ENCODE data around the gene PHAF1.

DNA sequence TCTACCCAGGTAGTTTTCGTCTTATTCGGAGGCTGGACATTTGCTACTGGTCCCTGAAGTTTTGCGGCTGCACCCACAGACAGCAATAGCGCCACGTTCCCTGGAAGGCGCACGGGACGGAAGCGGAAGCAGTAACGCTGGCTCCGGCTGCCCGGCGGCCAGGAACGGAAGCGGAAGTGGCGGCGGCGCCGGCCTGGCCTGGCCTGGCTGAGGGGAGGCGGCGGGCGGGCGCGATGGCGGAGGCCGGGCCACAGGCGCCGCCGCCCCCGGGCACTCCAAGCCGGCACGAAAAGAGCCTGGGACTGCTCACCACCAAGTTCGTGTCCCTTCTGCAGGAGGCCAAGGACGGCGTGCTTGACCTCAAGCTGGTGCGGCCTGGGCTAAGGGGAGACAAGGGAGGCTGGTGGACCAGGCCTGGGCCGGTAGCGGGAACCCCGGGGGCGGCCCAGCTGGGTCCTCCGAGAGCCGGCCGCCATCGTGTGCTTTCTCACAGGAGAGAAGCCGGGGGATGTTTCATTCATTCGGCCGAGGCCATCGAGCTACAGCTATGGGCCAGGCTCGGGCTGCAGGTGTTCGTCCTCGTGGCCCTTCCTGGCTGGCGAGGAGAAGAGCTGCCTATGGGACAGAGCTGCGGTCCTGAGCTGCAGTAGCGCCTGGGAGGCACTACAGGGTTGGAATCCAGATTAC lies 82.4 kb downstream of the PHAF1 start, which contains the start of gene E2F4:
- TF ChIP-seq, protein P1, sequence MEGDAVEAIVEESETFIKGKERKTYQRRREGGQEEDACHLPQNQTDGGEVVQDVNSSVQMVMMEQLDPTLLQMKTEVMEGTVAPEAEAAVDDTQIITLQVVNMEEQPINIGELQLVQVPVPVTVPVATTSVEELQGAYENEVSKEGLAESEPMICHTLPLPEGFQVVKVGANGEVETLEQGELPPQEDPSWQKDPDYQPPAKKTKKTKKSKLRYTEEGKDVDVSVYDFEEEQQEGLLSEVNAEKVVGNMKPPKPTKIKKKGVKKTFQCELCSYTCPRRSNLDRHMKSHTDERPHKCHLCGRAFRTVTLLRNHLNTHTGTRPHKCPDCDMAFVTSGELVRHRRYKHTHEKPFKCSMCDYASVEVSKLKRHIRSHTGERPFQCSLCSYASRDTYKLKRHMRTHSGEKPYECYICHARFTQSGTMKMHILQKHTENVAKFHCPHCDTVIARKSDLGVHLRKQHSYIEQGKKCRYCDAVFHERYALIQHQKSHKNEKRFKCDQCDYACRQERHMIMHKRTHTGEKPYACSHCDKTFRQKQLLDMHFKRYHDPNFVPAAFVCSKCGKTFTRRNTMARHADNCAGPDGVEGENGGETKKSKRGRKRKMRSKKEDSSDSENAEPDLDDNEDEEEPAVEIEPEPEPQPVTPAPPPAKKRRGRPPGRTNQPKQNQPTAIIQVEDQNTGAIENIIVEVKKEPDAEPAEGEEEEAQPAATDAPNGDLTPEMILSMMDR (IDR thresholded peaks at IDR 0.05): no peak
- TF ChIP-seq POLR2AphosphoS5 (IDR thresholded peaks at IDR 0.05; ENCODE audit: low read depth, low read length) (peak; percentile 61; the same call in 1 of the 2 replicates), TCF7L2 (IDR thresholded peaks at IDR 0.05; ENCODE audit: low read depth, low read length) (no peak)
- TF ChIP-seq, protein P2, sequence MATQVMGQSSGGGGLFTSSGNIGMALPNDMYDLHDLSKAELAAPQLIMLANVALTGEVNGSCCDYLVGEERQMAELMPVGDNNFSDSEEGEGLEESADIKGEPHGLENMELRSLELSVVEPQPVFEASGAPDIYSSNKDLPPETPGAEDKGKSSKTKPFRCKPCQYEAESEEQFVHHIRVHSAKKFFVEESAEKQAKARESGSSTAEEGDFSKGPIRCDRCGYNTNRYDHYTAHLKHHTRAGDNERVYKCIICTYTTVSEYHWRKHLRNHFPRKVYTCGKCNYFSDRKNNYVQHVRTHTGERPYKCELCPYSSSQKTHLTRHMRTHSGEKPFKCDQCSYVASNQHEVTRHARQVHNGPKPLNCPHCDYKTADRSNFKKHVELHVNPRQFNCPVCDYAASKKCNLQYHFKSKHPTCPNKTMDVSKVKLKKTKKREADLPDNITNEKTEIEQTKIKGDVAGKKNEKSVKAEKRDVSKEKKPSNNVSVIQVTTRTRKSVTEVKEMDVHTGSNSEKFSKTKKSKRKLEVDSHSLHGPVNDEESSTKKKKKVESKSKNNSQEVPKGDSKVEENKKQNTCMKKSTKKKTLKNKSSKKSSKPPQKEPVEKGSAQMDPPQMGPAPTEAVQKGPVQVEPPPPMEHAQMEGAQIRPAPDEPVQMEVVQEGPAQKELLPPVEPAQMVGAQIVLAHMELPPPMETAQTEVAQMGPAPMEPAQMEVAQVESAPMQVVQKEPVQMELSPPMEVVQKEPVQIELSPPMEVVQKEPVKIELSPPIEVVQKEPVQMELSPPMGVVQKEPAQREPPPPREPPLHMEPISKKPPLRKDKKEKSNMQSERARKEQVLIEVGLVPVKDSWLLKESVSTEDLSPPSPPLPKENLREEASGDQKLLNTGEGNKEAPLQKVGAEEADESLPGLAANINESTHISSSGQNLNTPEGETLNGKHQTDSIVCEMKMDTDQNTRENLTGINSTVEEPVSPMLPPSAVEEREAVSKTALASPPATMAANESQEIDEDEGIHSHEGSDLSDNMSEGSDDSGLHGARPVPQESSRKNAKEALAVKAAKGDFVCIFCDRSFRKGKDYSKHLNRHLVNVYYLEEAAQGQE (IDR thresholded peaks at IDR 0.05; ENCODE audit: insufficient read depth in 1 of 2, low read depth in 2 of 2, low read length in 1 of 2): 0 out of 4 replicates have a peak, but pooled peaks of 1 of the 2 experiments have one; percentile 41

Data from Panc1 (cell line).